Stimulated activated naive CD8-positive, alpha-beta T cell treated with anti-CD3 and anti-CD28 coated beads, Interleukin-15, amount 100 ng/mL, for 72 hours (primary cell): Measurements from ENCODE around the gene TWIST2.

Source experiments
- ATAC-seq: fragments of 150-1000 bp; cut with Tn5 transposase; 2 replicates; pipeline ENCODE4 v1.10.0; 2021; ENCODE audit warnings: mild to moderate bottlenecking, moderate library complexity
- DNase-seq, 2 donors: peaks; one replicate each; pipeline ENCODE4 v3.0.0; 2021 to 2022
- H3K27ac Mint-ChIP-seq, 2 donors: one replicate each; pipeline ENCODE4 v1.8.0; 2022; ENCODE audit warnings: mild to moderate bottlenecking in 2 of 2, mixed read lengths in 2 of 2, moderate library complexity in 2 of 2
- H3K27me3 Mint-ChIP-seq: one replicate; pipeline ENCODE4 v1.8.0; 2022; ENCODE audit warnings: mixed read lengths
- H3K4me1 Mint-ChIP-seq: one replicate; pipeline ENCODE4 v1.8.0; 2022; ENCODE audit warnings: mild to moderate bottlenecking, mixed read lengths
- H3K4me3 Mint-ChIP-seq, 2 donors: one replicate each; pipeline ENCODE4 v1.8.0; 2022; ENCODE audit warnings: mild to moderate bottlenecking in 2 of 2, mixed read lengths in 2 of 2, moderate library complexity in 1 of 2
- H3K9me3 Mint-ChIP-seq, 2 donors: one replicate each; pipeline ENCODE4 v1.8.0; 2022; ENCODE audit warnings: mixed read lengths in 2 of 2

Gene TWIST2

DNA sequence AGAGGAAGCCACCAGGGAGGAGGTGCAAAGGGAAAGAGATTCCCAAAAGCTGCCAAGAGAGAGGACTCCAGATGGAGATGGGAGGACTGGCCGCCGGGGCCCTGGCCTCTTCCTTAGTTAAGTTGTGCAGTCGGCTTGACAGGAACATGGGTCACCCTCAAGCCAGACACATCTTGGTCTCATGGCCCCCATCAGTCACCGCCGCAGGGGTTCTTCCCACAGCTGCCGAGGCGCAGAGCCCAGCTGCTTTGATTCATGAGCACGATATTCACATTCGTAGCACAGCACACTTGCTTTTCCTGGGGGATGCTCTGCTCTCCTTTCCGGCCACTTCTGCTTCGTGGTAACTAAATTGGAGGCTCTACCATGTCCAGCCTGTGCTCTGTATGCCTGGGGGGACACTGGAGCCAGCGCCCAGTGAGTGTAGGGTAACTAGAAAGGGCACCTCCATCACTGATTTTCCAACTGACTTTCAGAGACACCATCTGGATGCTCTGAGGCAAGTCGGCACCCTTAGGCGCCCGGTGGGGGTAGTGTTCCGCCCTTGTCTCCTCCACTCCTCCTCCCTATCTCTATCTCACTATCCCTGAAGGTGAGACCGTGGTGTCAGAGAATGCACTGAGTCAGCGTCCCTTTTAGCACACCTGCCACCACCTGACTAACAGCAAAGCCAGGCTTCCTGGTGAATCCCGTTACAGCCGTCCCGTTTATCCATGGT lies 13.3 kb downstream of the TWIST2 start:
- no peaks in the 10 kb centered on the region for H3K9me3 Mint-ChIP-seq
- H3K4me3 Mint-ChIP-seq, result no peak overlapping the region
- no peak for DNase-seq
- H3K4me1 Mint-ChIP-seq, result peaks cover 9% of the 10 kb centered on the region
- peaks cover 46% of the 10 kb centered on the region for H3K27me3 Mint-ChIP-seq
- H3K27ac Mint-ChIP-seq, result no peak overlapping the region
- ATAC-seq, result no peak

DNA sequence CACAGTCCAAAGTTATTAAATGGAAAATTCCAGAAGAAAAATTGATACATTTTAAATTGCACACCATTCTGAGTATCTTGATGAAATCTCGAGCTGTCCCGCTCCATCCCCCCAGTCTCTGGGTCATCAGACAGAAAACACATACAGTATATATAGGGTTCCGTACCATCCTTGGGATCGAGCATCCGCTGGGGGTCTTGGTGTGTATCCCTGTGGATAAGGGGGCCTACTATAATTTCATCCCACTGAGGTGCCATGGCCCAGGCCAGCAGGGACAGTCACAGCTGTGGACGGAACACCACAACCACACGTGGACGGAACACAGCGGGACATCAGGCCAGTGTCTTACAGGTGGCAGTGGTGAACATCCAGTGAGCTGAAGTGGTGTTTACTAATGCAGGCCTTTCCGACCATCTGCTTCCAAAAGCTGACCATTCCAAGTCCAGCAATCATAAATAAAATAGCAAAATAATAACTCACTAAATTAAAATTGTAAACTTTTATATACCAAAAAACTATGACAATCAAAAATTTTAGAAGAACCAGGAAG lies 14.0 kb downstream of the TWIST2 start:
- peaks cover 45% of the 10 kb centered on the region for H3K27me3 Mint-ChIP-seq

DNA sequence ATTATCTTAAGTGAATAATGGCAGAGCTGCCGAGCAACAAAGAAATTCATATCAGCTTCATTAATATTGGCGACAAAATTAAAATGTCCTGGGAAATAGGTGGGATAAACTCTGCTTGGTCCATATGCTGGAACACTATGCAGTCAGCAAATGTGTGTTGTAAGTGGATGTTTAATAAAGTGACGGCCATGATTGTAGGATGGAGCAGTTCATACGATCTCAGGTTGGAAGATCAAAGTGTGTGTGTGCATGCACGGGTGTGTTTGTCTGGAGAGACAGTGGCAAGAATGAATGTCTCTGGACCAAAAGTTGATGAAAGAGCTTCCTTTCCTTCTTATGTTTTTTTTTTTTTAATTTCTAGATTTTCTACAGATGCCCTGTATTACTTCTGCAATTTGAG lies 14.8 kb downstream of the TWIST2 start:
- ATAC-seq (no peak), DNase-seq (no peak)
- Mint-ChIP-seq H3K4me3 (no peak overlapping the region), H3K4me1 (peaks cover 9% of the 10 kb centered on the region), H3K27me3 (peaks cover 41% of the 10 kb centered on the region), H3K27ac (no peak overlapping the region), H3K9me3 (no peaks in the 10 kb centered on the region)

More for the DNA sequence above, 14.0 kb downstream of the TWIST2 start:
- no peak overlapping the region for H3K4me3 Mint-ChIP-seq
- H3K4me1 Mint-ChIP-seq, result peaks cover 9% of the 10 kb centered on the region
- DNase-seq (no peak), ATAC-seq (no peak)
- H3K9me3 Mint-ChIP-seq, result no peaks in the 10 kb centered on the region
- no peak overlapping the region for H3K27ac Mint-ChIP-seq

DNA sequence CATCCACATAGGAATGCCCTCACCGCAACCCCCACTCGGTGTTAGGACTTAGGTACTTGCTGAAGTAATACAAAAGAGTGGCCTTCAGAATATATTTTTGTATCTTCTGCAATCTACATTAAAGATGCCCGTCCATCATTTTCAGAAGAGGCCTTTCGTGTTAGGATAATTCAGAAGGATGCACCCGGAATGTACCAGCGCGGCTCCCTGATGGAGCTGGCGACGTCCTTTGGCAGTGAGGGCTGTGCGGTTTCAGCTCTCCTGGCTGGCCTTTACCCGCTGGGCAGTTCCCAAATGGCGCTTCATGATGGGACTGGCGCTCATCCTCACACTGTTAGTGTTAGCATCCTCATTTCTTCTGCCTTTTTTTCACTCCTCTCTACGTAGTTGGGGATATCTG lies 15.3 kb downstream of the TWIST2 start:
- Mint-ChIP-seq H3K4me1 (peaks cover 9% of the 10 kb centered on the region), H3K27ac (peak overlapping the region in 1 of 2 donors; percentile 19), H3K9me3 (no peaks in the 10 kb centered on the region), H3K4me3 (no peak overlapping the region), H3K27me3 (peaks cover 44% of the 10 kb centered on the region)
- DNase-seq (no peak), ATAC-seq (no peak)

DNA sequence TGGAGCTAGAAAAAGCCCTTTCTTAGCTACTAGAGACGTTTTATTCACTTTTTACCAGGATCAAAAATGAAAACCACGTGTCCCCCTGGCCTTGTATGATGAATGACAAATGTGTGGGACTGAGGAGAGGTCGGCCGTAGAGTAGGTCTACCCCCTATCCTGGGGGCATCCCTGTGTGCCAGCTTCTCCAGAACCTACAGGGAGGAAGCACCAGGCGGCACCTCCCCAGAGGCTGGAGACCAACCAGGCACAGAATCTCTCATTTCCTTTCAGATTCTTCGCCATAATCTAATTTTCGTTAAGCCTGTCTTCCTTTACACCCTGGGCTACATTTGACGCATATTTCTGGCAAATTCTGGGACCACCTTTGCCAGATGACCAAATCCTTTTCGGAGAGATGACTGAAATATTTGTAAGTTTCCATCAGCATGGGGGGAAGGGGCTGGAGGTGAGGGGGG lies 15.9 kb downstream of the TWIST2 start:
- no peak for DNase-seq

GRCh38 chr2:238864207-238865014 lies 16.5 kb downstream of the TWIST2 start:
- peak in 1 of 2 donors; percentile 37 for DNase-seq
- Mint-ChIP-seq H3K4me1 (peaks cover 9% of the 10 kb centered on the region), H3K9me3 (no peaks in the 10 kb centered on the region), H3K27me3 (peaks cover 45% of the 10 kb centered on the region), H3K27ac (no peak overlapping the region), H3K4me3 (no peak overlapping the region)
- peak; percentile 80 for ATAC-seq

More for the DNA sequence above, 15.9 kb downstream of the TWIST2 start:
- Mint-ChIP-seq H3K4me1 (peaks cover 9% of the 10 kb centered on the region), H3K4me3 (no peak overlapping the region), H3K27ac (no peak overlapping the region), H3K9me3 (no peaks in the 10 kb centered on the region), H3K27me3 (peaks cover 49% of the 10 kb centered on the region)
- no peak for ATAC-seq

- peaks cover 37% of the 10 kb centered on the region for H3K27me3 Mint-ChIP-seq
- no peak overlapping the region for H3K27ac Mint-ChIP-seq
- H3K9me3 Mint-ChIP-seq, result peaks cover 0 to 7% of the 10 kb centered on the region in 2 donors
- ATAC-seq (no peak), DNase-seq (no peak)
- peaks cover 9% of the 10 kb centered on the region for H3K4me1 Mint-ChIP-seq
- no peak overlapping the region for H3K4me3 Mint-ChIP-seq
Measured at GRCh38 chr2:238865015-238865719, 17.3 kb downstream of the TWIST2 start.

- ATAC-seq (no peak), DNase-seq (no peak)
- Mint-ChIP-seq H3K9me3 (peaks cover 0 to 9% of the 10 kb centered on the region in 2 donors), H3K27me3 (peaks cover 33% of the 10 kb centered on the region), H3K4me3 (no peak overlapping the region), H3K4me1 (peaks cover 9% of the 10 kb centered on the region), H3K27ac (no peak overlapping the region)
Measured at GRCh38 chr2:238865744-238866355, 18.0 kb downstream of the TWIST2 start.

- peak overlapping the region in 1 of 2 donors; percentile 72 for H3K27ac Mint-ChIP-seq
- ATAC-seq, result no peak
- peaks cover 26% of the 10 kb centered on the region for H3K27me3 Mint-ChIP-seq
- peaks cover 0 to 9% of the 10 kb centered on the region in 2 donors for H3K9me3 Mint-ChIP-seq
- peaks cover 9% of the 10 kb centered on the region for H3K4me1 Mint-ChIP-seq
- DNase-seq, result no peak
- no peak overlapping the region for H3K4me3 Mint-ChIP-seq
Measured at GRCh38 chr2:238866656-238867277, 18.9 kb downstream of the TWIST2 start.

- Mint-ChIP-seq H3K27ac (no peak overlapping the region), H3K4me3 (no peak overlapping the region), H3K9me3 (peaks cover 0 to 9% of the 10 kb centered on the region in 2 donors), H3K27me3 (peaks cover 32% of the 10 kb centered on the region), H3K4me1 (peaks cover 9% of the 10 kb centered on the region)
- no peak for ATAC-seq
- DNase-seq, result no peak
Measured at GRCh38 chr2:238868067-238868524, 20.2 kb downstream of the TWIST2 start.

DNA sequence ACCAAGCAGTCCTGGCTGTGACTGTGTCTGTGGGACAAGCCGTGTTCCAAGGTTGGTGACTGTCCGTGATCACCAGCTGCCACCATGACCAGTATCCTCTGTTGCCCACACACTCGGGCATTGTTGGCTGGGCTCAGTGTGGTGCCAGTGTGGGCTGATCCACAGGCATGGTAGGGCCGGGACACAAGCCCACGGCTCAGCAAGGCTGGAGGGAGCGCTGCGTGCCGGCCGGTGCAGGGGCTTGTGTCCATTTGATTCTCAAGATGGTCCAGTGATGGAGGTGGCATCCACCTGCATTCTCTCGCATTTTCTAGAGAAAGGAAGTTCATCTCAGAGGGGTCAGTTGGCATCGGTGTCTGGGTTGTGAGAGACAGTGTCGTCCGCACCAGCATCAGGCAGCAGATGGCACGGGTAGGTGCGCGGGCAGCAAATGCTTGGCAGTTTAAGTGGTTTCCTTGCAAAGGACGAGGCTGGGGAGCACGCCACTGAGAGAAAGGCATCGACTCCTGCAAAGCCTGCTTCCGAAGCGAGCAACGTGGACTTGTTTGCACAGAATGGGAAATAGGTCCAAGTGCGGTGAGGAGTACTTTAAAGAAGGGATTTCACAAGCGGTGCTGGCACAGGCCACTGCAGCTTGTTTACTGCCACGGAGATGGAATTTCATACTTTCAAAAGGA lies 20.9 kb downstream of the TWIST2 start:
- Mint-ChIP-seq H3K4me3 (no peak overlapping the region), H3K9me3 (peaks cover 0 to 9% of the 10 kb centered on the region in 2 donors), H3K27ac (no peak overlapping the region), H3K27me3 (peaks cover 36% of the 10 kb centered on the region), H3K4me1 (peaks cover 9% of the 10 kb centered on the region)
- ATAC-seq, result no peak
- no peak for DNase-seq

- Mint-ChIP-seq H3K9me3 (peaks cover 0 to 9% of the 10 kb centered on the region in 2 donors), H3K27me3 (peaks cover 36% of the 10 kb centered on the region), H3K27ac (peak overlapping the region in 1 of 2 donors; percentile 85), H3K4me1 (peaks cover under 1% of the 10 kb centered on the region), H3K4me3 (no peak overlapping the region)
- ATAC-seq (peak; percentile 35), DNase-seq (peak in 1 of 2 donors; percentile 33)
Measured at GRCh38 chr2:238869293-238870124, 21.6 kb downstream of the TWIST2 start.

- peaks cover 43% of the 10 kb centered on the region for H3K27me3 Mint-ChIP-seq
- DNase-seq (no peak), ATAC-seq (peak; percentile 8)
- peaks cover 0 to 9% of the 10 kb centered on the region in 2 donors for H3K9me3 Mint-ChIP-seq
- H3K4me3 Mint-ChIP-seq, result no peak overlapping the region
- H3K4me1 Mint-ChIP-seq, result no peaks in the 10 kb centered on the region
- no peak overlapping the region for H3K27ac Mint-ChIP-seq
Measured at GRCh38 chr2:238870261-238870660, 22.4 kb downstream of the TWIST2 start.
